Dermis blood vessel endothelial cell (primary cell): ENCODE measurements around the gene SRRD. TPM values are rescaled to one million over a fixed set of nuclear protein-coding genes. Genes with fewer than 3 reads are reported as not detected.

Experiments used
- DNase-seq: peaks from one replicate; pipeline ENCODE4 v3.0.0; 2010
- total RNA-seq: library from RNA; depleted of rRNA; stranded (reverse); fragments of >200 nt; gene quantifications from 2 replicates; pipeline ENCODE4 v1.2.3, GENCODE V29; 2014

Gene SRRD
- total RNA-seq, 1 donor from 2014 or later: 21.1 TPM

DNA sequence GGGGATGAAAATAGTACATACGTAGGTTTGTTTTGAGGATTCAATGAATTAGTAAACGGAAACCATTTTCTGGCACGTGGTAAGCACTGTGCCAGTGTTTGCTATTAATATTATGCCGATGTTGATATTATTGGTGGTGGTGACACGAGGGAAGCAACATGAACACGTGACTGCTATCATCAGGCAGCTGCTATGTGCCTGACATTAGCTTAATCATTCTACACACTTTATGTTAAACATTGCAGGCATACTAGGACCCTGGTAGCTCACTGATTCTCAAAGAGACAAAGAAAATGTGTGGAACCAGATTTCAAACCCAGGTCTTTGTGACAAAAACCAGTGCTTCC, 656 bp downstream of the SRRD start:
- peak; percentile 35 for DNase-seq

DNA sequence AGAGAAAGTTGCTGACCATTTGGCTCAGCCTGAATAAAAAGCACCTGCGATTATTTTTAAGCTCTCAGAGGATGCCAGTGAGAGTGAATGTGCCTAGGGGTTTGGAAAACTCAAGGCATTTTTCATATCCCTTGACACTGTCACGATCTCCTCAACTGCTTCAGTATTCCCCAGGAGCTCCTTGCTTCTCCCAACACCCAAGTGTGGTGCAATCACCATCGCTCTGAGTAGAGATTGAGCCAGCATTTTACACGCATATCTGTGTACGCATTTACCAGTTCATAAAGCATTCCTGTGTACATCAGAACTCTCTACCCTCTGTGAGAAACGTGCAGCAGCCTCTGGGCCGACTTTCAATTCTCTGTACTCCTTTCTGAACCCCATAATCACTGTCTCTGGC, 1.3 kb downstream of the SRRD start:
- no peak for DNase-seq

DNA sequence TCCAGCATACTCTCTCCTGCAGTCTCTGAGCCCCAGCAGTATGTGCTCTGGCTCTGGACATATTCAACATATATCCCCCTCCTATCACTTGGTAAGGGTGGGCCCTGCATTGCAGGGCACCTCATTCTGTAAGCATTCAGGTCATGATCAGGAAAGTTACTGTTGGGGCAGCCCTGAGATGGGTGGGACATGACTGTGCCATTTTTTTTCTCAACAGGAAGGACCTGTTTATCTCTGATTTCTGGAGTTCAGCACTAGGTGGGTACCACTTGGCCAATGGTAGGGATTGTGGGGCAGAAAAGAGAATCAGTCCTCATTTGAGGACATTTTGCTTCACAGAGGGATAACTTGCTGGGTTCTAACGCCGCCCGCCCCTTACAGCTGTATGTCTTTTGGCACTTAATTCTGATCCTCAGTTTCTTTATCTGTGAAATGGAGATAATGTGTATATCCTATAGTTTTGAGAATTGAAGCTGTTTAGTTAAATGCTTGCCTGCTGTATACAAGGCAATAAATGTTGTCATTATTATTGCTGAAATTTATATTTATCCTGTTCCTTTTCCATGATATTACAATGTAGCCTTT, 2.2 kb downstream of the SRRD start:
- no peak for DNase-seq

DNA sequence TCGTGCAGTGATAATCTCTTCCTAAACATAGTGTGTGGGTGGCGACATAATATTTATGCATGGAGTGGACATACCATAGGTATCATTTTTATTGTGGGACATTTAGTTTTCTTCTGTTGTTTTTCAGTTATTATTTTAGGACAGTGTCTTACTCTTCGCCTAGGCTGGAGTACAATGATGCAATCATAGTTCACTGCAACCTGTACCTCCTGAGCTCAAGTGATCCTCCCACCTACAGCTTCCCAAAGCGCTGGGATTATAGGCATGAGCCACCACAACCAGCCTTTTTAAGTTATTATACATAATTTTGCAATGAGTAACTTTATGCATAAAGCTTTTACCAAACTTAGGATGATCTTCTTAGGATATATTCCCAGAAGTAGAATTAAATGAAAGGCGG, 2.7 kb downstream of the SRRD start:
- no peak for DNase-seq

DNA sequence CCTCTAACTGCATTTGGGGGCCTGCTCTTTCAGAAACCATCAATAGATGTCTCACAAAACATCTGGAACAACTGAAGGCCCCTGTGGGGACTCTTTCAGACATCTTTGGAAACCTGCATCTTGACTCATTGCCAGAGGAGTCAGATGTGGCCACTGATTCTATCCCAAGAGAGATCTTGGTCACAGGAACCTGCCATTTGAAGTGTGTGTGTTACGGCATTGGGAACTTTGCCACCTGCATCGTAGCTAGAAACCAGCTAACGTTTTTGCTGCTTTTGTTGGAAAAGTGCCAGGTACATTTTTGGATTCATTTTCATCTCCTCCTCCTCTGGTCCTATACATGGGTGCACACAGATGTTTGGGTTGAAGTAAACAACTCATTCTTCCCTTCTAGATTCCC, 4.3 kb downstream of the SRRD start:
- DNase-seq: no peak

DNA sequence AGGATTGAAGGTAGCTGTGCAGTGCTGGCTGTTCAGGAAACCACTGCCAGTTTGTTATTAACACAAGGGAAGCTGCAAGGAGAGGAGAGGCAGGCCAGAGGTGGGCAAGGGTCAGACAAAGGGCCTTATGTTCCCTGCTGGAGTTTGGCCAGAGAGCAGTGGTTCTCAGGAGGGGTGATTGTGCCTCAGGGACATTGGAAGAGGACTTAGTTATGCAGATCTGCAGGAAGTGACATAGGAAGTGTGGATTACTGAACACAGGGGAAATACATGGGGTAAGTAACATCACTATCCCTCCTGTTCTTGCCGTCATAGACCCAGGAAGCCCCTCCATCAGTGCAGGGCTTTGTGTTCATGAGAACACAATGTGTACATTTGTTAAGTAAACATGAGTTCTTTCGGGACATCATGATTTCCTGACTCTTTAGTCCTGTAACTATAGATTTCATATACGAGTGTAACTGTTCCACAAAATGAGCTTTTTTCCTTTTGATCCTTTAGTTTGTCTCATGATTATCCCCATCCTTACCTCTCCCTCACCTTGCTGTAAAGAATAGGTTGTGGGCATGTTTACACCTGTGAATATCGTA, 5.9 kb downstream of the SRRD start:
- peak; percentile 35 for DNase-seq

DNA sequence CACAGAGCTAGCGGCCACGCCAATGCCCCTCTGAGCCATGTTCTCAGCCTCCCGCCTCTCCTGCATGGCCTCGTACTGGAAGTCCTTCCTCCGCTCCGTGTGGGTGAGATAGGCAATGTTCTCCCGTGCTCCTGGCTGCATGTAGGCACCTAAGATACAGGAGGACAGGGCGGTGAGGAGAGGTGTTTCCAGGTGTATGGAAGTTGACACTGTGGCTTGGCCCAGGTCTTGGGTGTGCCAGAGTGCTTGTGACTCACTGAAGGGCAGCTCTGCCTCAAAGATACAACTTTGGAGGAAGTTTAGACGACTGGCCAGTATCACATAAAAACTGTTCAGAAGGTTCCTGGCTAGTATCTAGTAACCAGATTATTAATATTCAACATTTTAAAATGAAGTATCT, 8.5 kb downstream of the SRRD start:
- no peak for DNase-seq

DNA sequence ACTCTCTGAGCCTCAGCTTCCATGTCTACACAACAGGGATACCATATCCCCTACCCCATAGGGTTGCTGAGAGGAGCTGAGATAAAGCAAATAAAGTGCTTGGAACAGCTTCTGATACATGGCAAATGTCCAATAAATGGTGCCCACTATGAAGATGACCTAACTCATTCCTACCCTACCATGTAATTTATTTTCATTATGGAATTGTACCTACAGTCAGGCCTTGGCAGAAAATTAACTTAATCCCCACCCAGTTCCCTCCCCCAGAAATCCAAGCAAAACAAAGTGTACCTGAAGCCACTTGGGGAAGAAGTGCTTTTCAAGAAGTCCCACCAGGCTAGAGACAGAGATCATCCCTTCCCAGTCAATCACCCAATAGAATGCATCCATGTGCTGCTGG, 10.8 kb downstream of the SRRD start:
- no peak for DNase-seq

DNA sequence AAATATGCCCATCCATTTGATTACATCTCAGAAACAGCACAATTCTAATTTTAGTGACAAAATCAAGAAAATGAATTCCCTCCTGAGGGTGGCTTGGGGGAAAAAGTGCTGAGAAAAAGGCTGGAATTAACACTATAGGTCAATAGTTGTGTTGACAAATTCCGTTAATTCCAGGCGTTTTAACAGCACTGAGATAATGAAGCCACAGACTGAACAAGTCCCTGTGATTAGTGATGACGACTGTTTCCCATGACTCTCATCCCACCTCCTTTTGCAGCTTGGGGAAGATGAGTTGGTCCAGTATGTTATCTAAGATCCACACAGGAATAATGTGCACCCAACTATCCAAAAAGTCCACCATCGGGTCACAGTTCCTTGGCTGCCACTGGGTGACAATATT, 12.8 kb downstream of the SRRD start:
- no peak for DNase-seq

DNA sequence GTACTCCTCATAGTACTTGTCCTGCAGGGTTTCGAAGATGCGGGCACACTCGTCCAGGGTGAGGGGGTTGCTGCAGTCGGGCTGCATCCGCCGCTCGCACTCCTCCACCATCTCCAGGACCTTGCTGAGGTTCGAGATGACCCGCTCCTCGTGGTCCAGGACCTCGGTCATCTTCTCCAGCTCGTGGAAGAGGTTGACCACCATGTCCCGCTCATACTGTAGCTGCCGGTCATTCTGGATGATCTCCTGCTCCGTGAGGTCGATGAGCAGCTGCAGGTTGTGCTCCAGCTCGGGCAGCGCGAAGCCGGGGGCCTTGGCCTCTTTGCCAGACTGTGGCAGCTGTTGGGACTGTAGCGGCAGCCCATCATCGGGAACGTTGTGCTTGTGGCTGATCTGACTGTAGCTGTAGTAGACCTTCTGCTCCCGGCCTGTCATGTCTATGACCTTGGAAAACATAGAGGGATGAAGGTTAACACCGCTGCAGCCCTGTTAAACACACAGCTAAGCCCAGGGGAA, 15.6 kb downstream of the SRRD start:
- no peak for DNase-seq

DNA sequence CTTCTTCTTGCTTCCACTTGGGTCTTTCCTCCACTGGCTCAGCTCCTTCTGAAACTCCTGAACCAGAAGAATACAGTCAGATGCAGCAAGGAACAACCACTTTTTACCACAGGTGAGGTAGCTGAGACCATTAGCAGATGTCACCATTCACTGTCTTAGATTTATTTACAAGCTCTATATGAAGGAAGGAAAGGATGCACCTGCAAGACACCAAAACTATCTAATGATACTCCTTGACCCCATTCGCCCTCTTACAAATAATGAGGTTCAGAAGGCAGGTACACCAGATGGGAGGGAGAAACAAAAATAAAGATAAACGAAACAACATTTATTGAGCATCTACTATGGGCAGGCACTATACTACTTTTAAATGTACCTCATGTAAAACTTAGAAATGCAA, 18.3 kb downstream of the SRRD start:
- no peak for DNase-seq

DNA sequence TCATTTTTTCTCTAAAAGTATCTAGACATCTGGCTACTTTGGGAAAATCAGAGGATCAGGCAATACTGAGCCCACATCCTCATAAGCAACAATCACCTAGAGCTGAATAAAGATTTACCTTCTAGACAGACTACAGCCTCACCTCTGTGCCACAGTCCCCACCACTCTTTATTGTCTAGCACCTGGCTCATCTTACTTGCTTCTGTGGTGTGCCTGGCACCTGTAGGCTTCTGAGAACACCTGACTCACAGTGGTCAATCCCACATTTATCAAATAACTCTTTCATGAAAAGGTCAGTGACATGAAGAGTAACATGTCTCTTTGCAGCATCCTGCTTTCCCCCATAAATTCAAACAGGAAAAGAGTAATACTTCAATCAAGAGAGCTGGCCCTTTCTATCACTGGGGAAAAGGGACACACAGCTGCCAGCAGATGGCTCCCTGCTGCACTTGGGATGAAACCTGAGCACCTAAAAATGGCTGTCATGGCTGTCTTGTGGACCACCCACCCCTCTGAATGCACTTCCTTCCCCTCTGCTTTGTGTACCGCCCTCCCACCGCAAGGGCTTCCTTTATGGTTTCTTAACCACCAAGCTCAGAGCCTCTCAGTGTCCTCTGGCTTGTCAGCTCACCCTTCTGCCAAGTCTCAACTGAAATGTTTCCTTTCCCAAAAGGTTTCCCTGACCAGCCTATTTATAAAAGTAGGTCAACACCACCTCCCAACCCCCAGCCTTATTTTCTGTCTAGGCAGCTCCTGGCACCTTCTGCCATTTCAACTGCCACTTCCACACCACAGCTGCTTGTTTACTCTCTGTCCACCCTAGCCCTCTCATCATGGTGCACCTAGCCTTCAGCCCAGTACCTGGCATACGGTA, 19.2 kb downstream of the SRRD start:
- peak; percentile 75 for DNase-seq

DNA sequence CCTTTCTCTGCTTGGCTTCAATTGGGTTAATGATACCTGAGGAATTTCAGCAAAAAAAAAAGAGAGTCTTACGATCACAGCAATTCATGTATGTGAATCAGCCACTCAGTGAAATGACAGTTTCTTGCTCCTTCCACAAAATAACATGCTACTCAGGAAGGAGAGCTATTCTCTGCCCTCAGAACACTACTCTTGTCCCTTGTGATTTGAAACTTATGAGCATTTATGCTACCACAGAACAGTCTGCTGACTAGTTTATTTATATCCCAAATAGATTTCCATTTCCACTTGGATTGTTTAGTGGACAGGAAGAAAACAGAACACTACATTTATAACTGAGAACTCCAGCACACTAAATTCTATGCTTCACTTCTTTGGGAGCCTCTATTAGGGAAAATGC, 20.1 kb downstream of the SRRD start:
- no peak for DNase-seq

DNA sequence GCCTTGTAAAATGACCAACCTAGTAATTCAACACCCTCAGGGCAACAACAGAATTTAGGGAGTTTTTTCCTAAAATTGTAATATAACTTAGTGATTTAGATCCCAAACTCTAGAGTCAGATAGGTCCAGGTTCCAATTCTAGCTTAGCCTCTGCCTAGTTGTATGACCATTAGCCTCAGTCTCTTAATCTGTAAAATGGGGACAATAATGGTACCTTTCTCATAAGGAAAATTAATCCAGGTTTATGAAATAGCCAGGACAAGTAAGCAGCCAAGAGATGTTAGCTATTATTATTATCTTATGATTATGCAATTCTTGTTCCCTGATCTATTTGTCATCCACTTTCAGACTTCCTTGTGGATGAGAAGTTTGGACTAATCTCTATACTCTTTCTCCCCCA, 24.5 kb downstream of the SRRD start:
- DNase-seq: no peak

DNA sequence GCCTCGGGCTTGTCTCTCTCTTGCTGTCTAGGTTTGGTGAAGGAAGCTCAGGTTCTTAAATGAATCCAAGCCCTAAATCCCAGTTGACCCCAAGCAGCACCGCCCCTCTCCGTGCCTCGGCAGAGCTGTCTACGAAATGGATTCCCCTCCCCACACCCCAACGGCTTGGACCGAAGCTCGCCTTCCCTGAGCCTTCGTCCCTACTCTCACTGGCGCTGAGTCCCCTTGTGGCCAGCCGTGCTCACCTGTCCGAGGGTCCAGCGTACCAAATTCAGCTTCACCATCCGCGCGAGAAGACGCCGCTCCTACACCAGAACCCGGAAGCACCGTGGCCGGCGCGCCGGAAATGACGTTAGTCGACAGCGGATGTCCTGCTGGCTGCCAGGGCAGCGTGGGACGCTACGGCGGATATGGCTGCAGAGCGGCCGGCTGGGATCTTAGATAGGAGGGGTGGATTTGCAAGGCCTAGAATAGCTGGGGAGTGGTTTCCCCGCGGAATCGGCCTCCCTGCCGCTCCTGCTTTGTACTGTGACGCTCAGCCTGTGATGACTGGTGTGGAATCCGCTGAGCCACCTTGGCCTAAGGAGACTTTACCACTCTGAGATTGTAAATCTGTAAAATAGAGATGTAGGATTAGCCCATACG, 28.6 kb downstream of the SRRD start, which contains the start of gene TFIP11:
TSS of gene TFIP11 (minus strand) at position 325 of the 645 bp plus-strand sequence. CDS start 2,201 bp downstream, outside the sequence.
- peak; percentile 97 for DNase-seq

DNA sequence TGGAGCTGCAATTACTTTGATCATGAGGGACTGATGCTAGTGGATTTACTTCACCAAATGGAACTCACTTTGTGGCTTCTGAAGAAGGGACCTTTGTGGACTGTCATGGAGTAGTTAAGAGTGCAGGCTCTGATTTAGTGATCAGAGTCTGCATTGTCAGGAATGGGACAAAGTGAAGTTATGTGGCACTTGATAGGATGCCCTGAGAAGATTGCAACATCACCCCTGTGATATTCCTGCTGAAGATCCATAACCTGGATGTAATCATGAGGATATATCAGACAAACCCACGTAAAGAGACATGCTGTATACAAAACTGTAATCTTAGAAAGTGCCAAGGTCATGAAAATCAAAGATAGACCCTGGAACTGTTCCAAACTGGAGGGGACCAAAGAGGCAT, 30.2 kb downstream of the SRRD start:
- no peak for DNase-seq

DNA sequence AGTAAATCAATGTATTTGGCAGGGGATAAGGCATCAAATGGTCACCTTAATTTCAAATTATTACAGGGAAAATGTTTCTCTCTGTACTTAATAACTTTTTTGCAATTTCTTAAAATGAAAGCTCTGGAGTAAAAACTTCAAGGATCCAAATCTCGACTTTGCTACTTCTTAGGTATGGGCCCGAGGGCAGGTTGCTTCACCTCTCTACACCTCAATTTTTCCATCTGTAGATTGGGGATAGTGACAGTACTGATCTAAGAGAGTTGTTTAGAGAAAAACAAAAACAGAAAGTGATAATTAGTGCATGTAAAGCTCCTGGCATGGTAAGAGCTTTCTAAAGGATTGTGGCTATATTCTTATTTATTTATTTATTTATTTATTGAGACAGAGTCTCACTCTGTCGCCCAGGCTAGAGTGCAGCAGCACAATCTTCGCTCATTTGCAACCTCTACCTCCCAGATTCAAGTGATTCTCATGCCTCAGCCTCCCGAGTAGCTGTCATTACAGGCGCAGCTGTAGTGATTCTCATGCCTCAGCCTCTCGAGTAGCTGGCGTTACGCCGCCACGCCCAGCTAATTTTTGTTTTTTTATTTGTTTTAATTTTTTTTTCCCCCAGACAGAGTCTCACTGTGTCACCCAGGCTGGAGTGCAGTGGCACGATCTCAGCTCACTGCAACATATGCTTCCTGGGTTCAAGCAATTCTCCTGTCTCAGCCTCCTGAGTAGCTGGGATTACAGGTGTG, 30.9 kb downstream of the SRRD start:
- DNase-seq: no peak

DNA sequence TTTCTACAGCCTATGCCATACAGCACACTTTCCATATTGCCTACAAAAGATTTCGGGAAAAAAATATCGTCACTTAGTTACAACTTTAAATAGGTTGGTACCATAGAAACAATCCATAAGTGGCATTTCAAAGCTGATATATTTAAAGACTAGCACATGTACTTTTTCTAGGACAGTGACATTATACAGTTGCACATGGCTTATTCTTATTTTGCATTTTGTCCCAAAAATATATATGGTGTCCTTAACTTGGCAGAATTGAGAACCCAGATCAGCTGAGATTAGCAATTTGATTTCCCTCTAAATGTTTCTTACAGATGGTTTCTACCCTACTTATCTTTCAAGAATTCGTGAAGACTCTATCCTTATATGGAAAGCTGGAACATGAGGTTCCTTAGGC, 32.3 kb downstream of the SRRD start:
- DNase-seq: no peak

DNA sequence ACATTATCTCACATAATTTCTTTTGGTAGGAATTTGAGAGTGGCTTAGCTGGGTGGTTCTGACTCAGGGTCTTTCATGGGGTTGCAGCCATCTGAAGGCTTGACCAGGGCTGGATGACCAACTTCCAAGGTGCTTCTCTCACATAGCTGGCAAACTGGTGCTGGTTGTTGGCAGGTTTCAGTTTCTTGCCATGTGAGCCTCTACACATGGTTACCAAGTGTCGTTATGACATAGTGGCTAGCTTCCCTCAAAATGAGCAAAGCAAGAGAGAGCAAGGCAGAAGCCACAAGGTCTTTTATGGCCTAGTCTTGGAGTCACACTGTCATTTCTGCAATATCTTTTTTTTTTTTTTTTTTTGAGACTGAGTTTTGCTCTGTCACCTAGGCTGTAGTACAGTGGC, 32.8 kb downstream of the SRRD start:
- no peak for DNase-seq

DNA sequence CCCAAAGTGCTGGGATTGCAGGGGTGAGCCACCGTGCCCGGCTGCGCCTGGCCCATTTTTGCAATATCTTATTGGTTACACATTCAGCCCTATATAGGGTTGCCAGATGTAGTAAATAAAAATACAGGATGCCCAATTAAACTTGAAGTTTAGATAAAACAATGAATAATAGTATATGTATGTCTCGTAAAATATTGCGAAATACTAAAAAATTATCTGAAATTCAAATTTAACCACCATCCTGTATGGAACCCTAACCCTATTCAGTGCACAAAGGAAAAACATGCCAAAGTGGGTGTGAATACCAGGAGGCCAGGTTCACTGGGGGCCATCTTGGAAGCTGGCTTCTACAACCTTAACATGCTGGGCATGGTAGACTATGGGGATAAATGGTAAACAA, 33.8 kb downstream of the SRRD start:
- no peak for DNase-seq

DNA sequence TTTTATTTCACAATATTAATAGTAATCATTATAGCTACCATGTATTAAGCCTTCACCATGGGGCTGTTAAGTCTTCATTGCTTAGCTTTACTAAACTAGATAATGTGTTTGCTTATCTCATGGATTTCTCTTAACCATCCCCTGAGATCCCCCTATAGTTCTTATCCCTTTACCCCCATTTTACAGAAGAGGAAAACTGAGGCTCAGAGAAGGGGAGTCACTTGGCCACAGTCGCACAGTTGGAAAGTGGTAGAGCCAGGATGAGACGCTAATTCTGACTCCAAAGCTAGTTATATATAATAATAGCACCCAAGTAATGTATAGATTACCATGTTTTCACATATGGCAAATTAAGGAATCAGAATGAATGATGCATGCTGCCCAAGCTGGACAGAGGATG, 38.3 kb downstream of the SRRD start:
- no peak for DNase-seq

DNA sequence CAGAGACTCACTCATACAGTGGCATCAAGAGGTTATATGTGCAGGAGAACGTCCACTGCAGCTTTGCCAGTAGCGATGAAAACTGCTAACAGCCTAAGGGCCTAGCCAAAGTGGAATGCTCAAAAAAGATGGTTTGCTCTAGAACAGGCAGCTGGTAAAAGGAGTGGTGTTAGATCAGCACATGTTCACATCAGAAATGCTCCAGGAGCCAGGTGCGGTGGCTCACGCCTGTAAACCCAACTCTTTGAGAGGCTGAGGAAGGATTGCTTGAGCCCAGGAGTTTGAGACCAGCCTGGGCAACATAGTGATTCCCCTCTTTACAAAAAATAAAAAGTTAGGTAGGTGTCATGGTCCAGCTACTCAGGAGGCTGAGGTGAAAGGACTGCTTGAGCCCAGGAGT, 38.9 kb downstream of the SRRD start:
- DNase-seq: no peak

DNA sequence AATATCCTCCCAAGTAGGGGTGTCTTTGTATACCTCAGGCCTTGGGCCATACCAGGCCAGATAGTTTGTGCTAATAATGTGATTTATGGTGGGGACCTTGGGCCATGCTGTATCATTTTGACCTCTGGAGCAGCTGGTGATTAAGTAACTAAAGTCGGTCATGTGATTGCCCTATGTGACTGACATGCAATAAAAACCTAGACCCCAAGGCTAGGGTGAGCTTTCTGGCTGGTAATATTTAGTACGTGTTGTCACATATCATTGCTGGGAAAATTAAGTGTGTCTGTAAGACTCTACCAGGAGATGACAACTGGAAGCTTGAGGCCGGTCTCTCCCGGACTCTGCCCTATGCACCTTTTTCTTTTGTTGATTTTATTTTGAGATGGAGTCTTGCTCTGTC, 41.2 kb downstream of the SRRD start:
- no peak for DNase-seq
